K562 (cell line): ENCODE data around the gene INCA1. TPM values are rescaled to one million over a fixed set of nuclear protein-coding genes. Genes with fewer than 3 reads are reported as not detected.
A peak's percentile ranks its signal among the peaks of the same experiment; 100 is the strongest.

Source experiments
- BRF2 ChIP-seq: IDR thresholded peaks from 3 replicates; pipeline ENCODE4 v1.6.1; 2011; ENCODE audit warnings: borderline replicate concordance, mild to moderate bottlenecking; ENCODE audit not compliant: insufficient read length, insufficient read depth
- CBX5 ChIP-seq: IDR thresholded peaks from 2 replicates; pipeline ENCODE4 v1.6.1; 2014; ENCODE audit warnings: low read depth, borderline replicate concordance
- CREB3 ChIP-seq: fragments of 450-650 bp; conservative IDR thresholded peaks from 2 replicates; pipeline ENCODE4 v1.6.1; 2016; ENCODE audit warnings: missing genetic modification characterization, low read depth, mild to moderate bottlenecking, missing compliant biosample characterization, moderate library complexity
- FOXP1 ChIP-seq: sonication (generic); formaldehyde crosslinking; IDR thresholded peaks from 2 replicates; pipeline ENCODE4 v1.8.0; 2022; ENCODE audit warnings: mild to moderate bottlenecking, missing genetic modification reagents
- IFI16 ChIP-seq: fragments of 250-450 bp; sonication (Bioruptor Pico); IDR thresholded peaks from 2 replicates; pipeline ENCODE4 v2.1.2; 2022; ENCODE audit warnings: mild to moderate bottlenecking, inconsistent platforms
- MEIS2 ChIP-seq: fragments of 450-650 bp; IDR thresholded peaks from 2 replicates; pipeline ENCODE4 v1.6.1; 2014; ENCODE audit warnings: mild to moderate bottlenecking; ENCODE audit not compliant: partially characterized antibody
- MLLT1 ChIP-seq, 2 experiments: fragments of 450-650 bp; IDR thresholded peaks; 2 replicates each; pipeline ENCODE4 v1.6.1; 2016
- MYBL2 ChIP-seq, 2 experiments: fragments of 450-650 bp in 1 of 2; sonication (generic) in 1 of 2; formaldehyde crosslinking in 1 of 2; IDR thresholded peaks; 2 replicates each; pipeline versions ENCODE4 v1.6.1 to v1.8.1; 2017 to 2022; ENCODE audit warnings: borderline replicate concordance in 1 of 2, inconsistent platforms in 1 of 2, low read depth in 1 of 2, mild to moderate bottlenecking in 1 of 2, missing genetic modification reagents in 1 of 2, moderate library complexity in 1 of 2
- NR4A1 ChIP-seq, 2 experiments: fragments of 250-450 bp in 1 of 2; fragments of 450-650 bp in 1 of 2; sonication (Bioruptor Pico) in 1 of 2; IDR thresholded peaks; 2 replicates each; pipeline versions ENCODE4 v1.4.0 to v1.6.1; 2016 to 2020; ENCODE audit warnings: mild to moderate bottlenecking in 2 of 2, missing compliant biosample characterization in 1 of 2, missing genetic modification characterization in 1 of 2, moderate library complexity in 1 of 2
- PTRF ChIP-seq: fragments of 450-650 bp; IDR thresholded peaks from 2 replicates; pipeline ENCODE4 v1.6.1; 2016; ENCODE audit warnings: mild to moderate bottlenecking, missing genetic modification characterization, missing compliant biosample characterization
- RBFOX2 ChIP-seq: fragments of 200-400 bp; formaldehyde crosslinking; IDR thresholded peaks from 2 replicates; pipeline ENCODE4 v1.6.1; 2017; ENCODE audit warnings: low read depth, mild to moderate bottlenecking, low read length, moderate library complexity
- TGIF2 ChIP-seq: sonication (generic); formaldehyde crosslinking; IDR thresholded peaks from 2 replicates; pipeline ENCODE4 v1.8.1; 2022; ENCODE audit warnings: mild to moderate bottlenecking, missing genetic modification reagents, moderate library complexity
- YY1 ChIP-seq, 3 experiments: IDR thresholded peaks; 2 replicates each; pipeline ENCODE4 v1.6.1; 2011; ENCODE audit warnings: low read length in 2 of 3, mild to moderate bottlenecking in 2 of 3, moderate library complexity in 2 of 3, borderline replicate concordance in 1 of 3, control low read depth in 1 of 3, low read depth in 1 of 3; ENCODE audit not compliant: insufficient read depth in 3 of 3, insufficient replicate concordance in 2 of 3, control insufficient read depth in 1 of 3, insufficient read length in 1 of 3; ENCODE audit errors: extremely low read depth in 1 of 3
- ZBTB33 ChIP-seq: sonication (generic); formaldehyde crosslinking; IDR thresholded peaks from 2 replicates; pipeline ENCODE4 v1.8.1; 2023; ENCODE audit warnings: mild to moderate bottlenecking, missing genetic modification reagents
- ZNF3 ChIP-seq: fragments of 250-450 bp; sonication (Bioruptor Pico); IDR thresholded peaks from 2 replicates; pipeline ENCODE4 v1.5.0; 2021; ENCODE audit warnings: mild to moderate bottlenecking, moderate library complexity
- ZNF699 ChIP-seq: fragments of 250-450 bp; sonication (Bioruptor Pico); IDR thresholded peaks from 2 replicates; pipeline ENCODE4 v1.8.0; 2021; ENCODE audit warnings: mild to moderate bottlenecking, moderate library complexity; ENCODE audit not compliant: insufficient replicate concordance
- polyA plus RNA-seq, 8 experiments: library from polyadenylated mRNA; depleted of rRNA in 4 of 8; stranded (reverse) in 5 of 8; unstranded in 3 of 8; fragments of >200 nt; fragmentation: Nextera tagmentation in 2 of 8; fragmentation: Illumina TruSeq in 1 of 8; extraction: Ambion mirVana in 2 of 8; extraction: Trizol in 1 of 8; gene quantifications; 2 replicates each; pipeline versions ENCODE4 v1.2.1 to v1.2.3, GENCODE V29; 2011 to 2014; ENCODE audit warnings: inconsistent platforms in 1 of 8, missing spikeins in 1 of 8
- total RNA-seq, 7 experiments: library from RNA; depleted of rRNA in 6 of 7; stranded (reverse); fragments of >200 nt in 6 of 7; fragmentation: Illumina TruSeq in 2 of 7; extraction: Trizol in 2 of 7; gene quantifications; 2 replicates each; pipeline versions ENCODE4 v1.2.1 to v1.2.3, GENCODE V29; 2011 to 2021; ENCODE audit warnings: low replicate concordance in 1 of 7
- TF ChIP-seq, protein P1 (sequence below), 2 experiments: fragments of 450-650 bp; conservative IDR thresholded peaks; 2 replicates each; pipeline ENCODE4 v1.6.1; 2017; ENCODE audit warnings: mild to moderate bottlenecking in 2 of 2, moderate library complexity in 2 of 2

The INCA1 gene
- total and polyA plus RNA-seq, 9 of the 15 experiments (the other 6 are each of a cell fraction or from before 2014, with no cell fraction given): 0.08 to 0.50 (median 0.13) TPM; not detected in 4

DNA sequence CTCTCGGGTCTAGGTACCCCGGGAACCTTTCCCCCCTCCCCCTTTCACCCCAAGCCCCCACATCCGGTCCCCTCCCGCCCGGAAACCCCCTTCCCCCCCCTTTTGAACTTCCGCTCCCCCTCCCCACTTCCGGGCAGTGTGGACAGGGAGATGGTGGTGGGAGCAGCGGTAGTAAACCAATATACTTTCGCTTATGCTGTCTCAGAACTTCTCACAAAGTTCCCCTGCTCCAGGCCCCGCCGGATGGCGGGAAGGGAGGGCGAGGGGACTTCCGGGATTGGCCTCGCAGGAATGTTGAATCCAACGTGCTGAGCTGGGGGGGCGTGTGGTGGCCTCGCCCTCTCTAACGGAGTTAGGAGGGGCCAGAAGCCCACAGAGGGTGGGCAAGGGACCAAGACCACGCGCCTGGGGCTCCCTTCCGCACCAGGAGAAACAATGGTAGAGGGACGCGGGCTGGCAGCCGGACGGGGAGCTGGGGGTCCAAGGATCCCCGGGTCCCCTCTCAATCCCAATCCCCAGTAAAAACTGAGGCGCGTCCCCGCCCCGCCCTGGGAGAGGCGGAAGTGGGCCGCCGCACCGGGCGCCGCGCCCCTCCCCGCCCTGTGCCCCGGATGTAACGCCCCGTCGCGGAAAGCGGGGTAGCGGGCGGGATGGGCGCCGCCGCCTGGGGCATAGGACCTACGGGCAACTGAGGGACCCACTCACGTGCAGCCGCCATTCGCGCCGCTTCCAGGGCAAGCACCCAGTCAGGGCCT lies 49.7 kb downstream of the INCA1 start (continued):
- no peak for TF ChIP-seq CBX5
- TF ChIP-seq, protein P1, sequence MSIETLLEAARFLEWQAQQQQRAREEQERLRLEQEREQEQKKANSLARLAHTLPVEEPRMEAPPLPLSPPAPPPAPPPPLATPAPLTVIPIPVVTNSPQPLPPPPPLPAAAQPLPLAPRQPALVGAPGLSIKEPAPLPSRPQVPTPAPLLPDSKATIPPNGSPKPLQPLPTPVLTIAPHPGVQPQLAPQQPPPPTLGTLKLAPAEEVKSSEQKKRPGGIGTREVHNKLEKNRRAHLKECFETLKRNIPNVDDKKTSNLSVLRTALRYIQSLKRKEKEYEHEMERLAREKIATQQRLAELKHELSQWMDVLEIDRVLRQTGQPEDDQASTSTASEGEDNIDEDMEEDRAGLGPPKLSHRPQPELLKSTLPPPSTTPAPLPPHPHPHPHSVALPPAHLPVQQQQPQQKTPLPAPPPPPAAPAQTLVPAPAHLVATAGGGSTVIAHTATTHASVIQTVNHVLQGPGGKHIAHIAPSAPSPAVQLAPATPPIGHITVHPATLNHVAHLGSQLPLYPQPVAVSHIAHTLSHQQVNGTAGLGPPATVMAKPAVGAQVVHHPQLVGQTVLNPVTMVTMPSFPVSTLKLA (conservative IDR thresholded peaks at IDR 0.05): peak in 1 of 2 experiments; percentile 67
- peak; percentile 95 for TF ChIP-seq RBFOX2
- no peak for TF ChIP-seq TGIF2
- TF ChIP-seq ZNF699 (CRISPR knock-in tag): no peak
- TF ChIP-seq MEIS2: no peak
- no peak for TF ChIP-seq BRF2
- TF ChIP-seq ZNF3 (CRISPR knock-in tag): no peak
- TF ChIP-seq IFI16 (CRISPR knock-in tag): no peak
- TF ChIP-seq YY1 (IDR thresholded peaks at IDR 0.05; ENCODE audit: borderline replicate concordance in 1 of 3, control insufficient read depth in 1 of 3, extremely low read depth in 1 of 3, insufficient read depth in 3 of 3, insufficient read length in 1 of 3, insufficient replicate concordance in 2 of 3, low read depth in 1 of 3, low read length in 2 of 3): no peak
- no peak for TF ChIP-seq FOXP1 (CRISPR knock-in tag)
- TF ChIP-seq MLLT1 (IDR thresholded peaks at IDR 0.05): no peak
- no peak for TF ChIP-seq MYBL2 (IDR thresholded peaks at IDR 0.05; ENCODE audit: low read depth)
- no peak for TF ChIP-seq MYBL2 (CRISPR knock-in tag; IDR thresholded peaks at IDR 0.05; ENCODE audit: borderline replicate concordance)
- no peak for TF ChIP-seq CREB3 (tag)
- no peak for TF ChIP-seq ZBTB33
- TF ChIP-seq PTRF (tag): no peak
- no peak for TF ChIP-seq NR4A1 (CRISPR knock-in tag; IDR thresholded peaks at IDR 0.05)
- TF ChIP-seq NR4A1 (tag; IDR thresholded peaks at IDR 0.05): no peak
